ENCODE measurements around the gene DUSP12.

GRCh38 chr1:161772397-161772796 is 22.8 kb downstream of the DUSP12 start:
- no peak for TF ChIP-seq CTCF (IDR thresholded peaks at IDR 0.05; ENCODE audit: low read depth, low read length)
- TF ChIP-seq EZH2phosphoT487 (IDR thresholded peaks at IDR 0.05; ENCODE audit: low read depth): no peak
